H9 (cell line): ENCODE results near the gene ACTL7B. TPM values are rescaled to one million over a fixed set of nuclear protein-coding genes. Genes with fewer than 3 reads are reported as not detected.

Source experiments
- DNase-seq: peaks from one replicate; pipeline ENCODE4 v3.0.0-alpha.2; 2017
- H2AFZ ChIP-seq: one replicate; pipeline ENCODE4 v1.6.1; 2013; ENCODE audit warnings: mild to moderate bottlenecking, low read length, control low read depth, moderate library complexity
- H2AK5ac ChIP-seq: 2 replicates; pipeline ENCODE4 v1.6.1; 2013; ENCODE audit warnings: low read length, control low read depth, mixed read lengths; ENCODE audit not compliant: insufficient read length
- H2BK120ac ChIP-seq: one replicate; pipeline ENCODE4 v1.6.1; 2013; ENCODE audit warnings: low read depth, mild to moderate bottlenecking, low read length, control low read depth, inconsistent platforms; ENCODE audit not compliant: poor library complexity, severe bottlenecking
- H2BK12ac ChIP-seq: 2 replicates; pipeline ENCODE4 v1.6.1; 2013; ENCODE audit warnings: low read length, control low read depth, mixed read lengths, low read depth; ENCODE audit not compliant: insufficient read length
- H2BK15ac ChIP-seq: 2 replicates; pipeline ENCODE4 v1.6.1; 2013; ENCODE audit warnings: low read depth, low read length, control low read depth
- H2BK20ac ChIP-seq: one replicate; pipeline ENCODE4 v1.6.1; 2013; ENCODE audit warnings: low read depth, mild to moderate bottlenecking, low read length, control low read depth, inconsistent platforms; ENCODE audit not compliant: poor library complexity, severe bottlenecking
- H2BK5ac ChIP-seq: 2 replicates; pipeline ENCODE4 v1.6.1; 2013; ENCODE audit warnings: low read length, control low read depth, mixed read lengths; ENCODE audit not compliant: insufficient read length
- H3K14ac ChIP-seq: 2 replicates; pipeline ENCODE4 v1.6.1; 2013; ENCODE audit warnings: low read length, control low read depth; ENCODE audit not compliant: insufficient read depth
- H3K18ac ChIP-seq: 2 replicates; pipeline ENCODE4 v1.6.1; 2013; ENCODE audit warnings: low read depth, mild to moderate bottlenecking, mixed read lengths, low read length, control low read depth; ENCODE audit not compliant: insufficient read length
- H3K23ac ChIP-seq: 2 replicates; pipeline ENCODE4 v1.6.1; 2013; ENCODE audit warnings: low read length, control low read depth, mixed read lengths, low read depth; ENCODE audit not compliant: insufficient read length
- H3K23me2 ChIP-seq: 2 replicates; pipeline ENCODE4 v1.6.1; 2013; ENCODE audit warnings: low read depth, mild to moderate bottlenecking, mixed read lengths, low read length, control low read depth; ENCODE audit not compliant: insufficient read length, poor library complexity, severe bottlenecking
- H3K27ac ChIP-seq: 2 replicates; pipeline ENCODE4 v1.5.1; 2013; ENCODE audit warnings: low read length, control low read depth, mixed read lengths, low read depth; ENCODE audit not compliant: insufficient read length
- H3K27me3 ChIP-seq: 2 replicates; pipeline ENCODE4 v1.6.1; 2013; ENCODE audit warnings: low read length, control low read depth, inconsistent platforms; ENCODE audit not compliant: insufficient read depth
- H3K4ac ChIP-seq: 2 replicates; pipeline ENCODE4 v1.6.1; 2013; ENCODE audit warnings: low read depth, mild to moderate bottlenecking, control low read depth, inconsistent platforms, low read length, moderate library complexity
- H3K4me1 ChIP-seq: 2 replicates; pipeline ENCODE4 v1.6.1; 2013; ENCODE audit warnings: low read length, control low read depth, inconsistent platforms; ENCODE audit not compliant: insufficient read depth
- H3K4me2 ChIP-seq: 2 replicates; pipeline ENCODE4 v1.6.1; 2013; ENCODE audit warnings: low read length, control low read depth, mixed read lengths; ENCODE audit not compliant: insufficient read length, insufficient read depth
- H3K56ac ChIP-seq: 2 replicates; pipeline ENCODE4 v1.6.1; 2013; ENCODE audit warnings: low read depth, mild to moderate bottlenecking, mixed read lengths, low read length, control low read depth; ENCODE audit not compliant: insufficient read length
- H3K79me1 ChIP-seq: 2 replicates; pipeline ENCODE4 v1.6.1; 2013; ENCODE audit warnings: low read depth, mild to moderate bottlenecking, moderate library complexity, low read length, control low read depth, inconsistent platforms; ENCODE audit not compliant: insufficient read depth, poor library complexity, severe bottlenecking
- H3K79me2 ChIP-seq: 2 replicates; pipeline ENCODE4 v1.6.1; 2013; ENCODE audit warnings: low read length, control low read depth, inconsistent platforms; ENCODE audit not compliant: insufficient read depth
- H3K9ac ChIP-seq: 2 replicates; pipeline ENCODE4 v1.6.1; 2013; ENCODE audit warnings: low read length, control low read depth, mixed read lengths; ENCODE audit not compliant: insufficient read length; ENCODE audit errors: extremely low read depth
- H3K9me3 ChIP-seq: one replicate; pipeline ENCODE4 v1.6.1; 2013; ENCODE audit warnings: low read depth, low read length, inconsistent platforms; ENCODE audit not compliant: control insufficient read depth
- H3T11ph ChIP-seq: one replicate; pipeline ENCODE4 v1.6.1; 2013; ENCODE audit warnings: mild to moderate bottlenecking, low read length, control low read depth, inconsistent platforms
- H4K20me1 ChIP-seq: one replicate; pipeline ENCODE4 v1.6.1; 2013; ENCODE audit not compliant: control insufficient read depth, insufficient read length, insufficient read depth
- H4K5ac ChIP-seq: 2 replicates; pipeline ENCODE4 v1.6.1; 2013; ENCODE audit warnings: low read depth, mild to moderate bottlenecking, mixed read lengths, low read length, control low read depth; ENCODE audit not compliant: insufficient read length
- H4K8ac ChIP-seq: replicated peaks from 2 replicates; pipeline ENCODE4 v1.6.1; 2013; ENCODE audit warnings: low read length, control low read depth, mixed read lengths, low read depth; ENCODE audit not compliant: insufficient read length
- H4K91ac ChIP-seq: 2 replicates; pipeline ENCODE4 v1.6.1; 2013; ENCODE audit warnings: low read depth, mild to moderate bottlenecking, moderate library complexity, mixed read lengths, low read length, control low read depth; ENCODE audit not compliant: insufficient read length
- H3K27ac Mint-ChIP-seq, 3 experiments: 2 replicates in 2 of 3; 3 replicates in 1 of 3; pipeline ENCODE4 v1.8.0; 2020 to 2021; ENCODE audit warnings: mixed read lengths in 3 of 3, mild to moderate bottlenecking in 1 of 3, moderate library complexity in 1 of 3
- H3K27me3 Mint-ChIP-seq: 2 replicates; pipeline ENCODE4 v1.8.0; 2021; ENCODE audit warnings: low read depth, mild to moderate bottlenecking, moderate library complexity, mixed read lengths
- H3K36me3 Mint-ChIP-seq, 3 experiments: 2 replicates in 2 of 3; 3 replicates in 1 of 3; pipeline ENCODE4 v1.8.0; 2020 to 2021; ENCODE audit warnings: low read depth in 3 of 3, mixed read lengths in 3 of 3; ENCODE audit not compliant: insufficient read depth in 1 of 3
- H3K4me1 Mint-ChIP-seq, 2 experiments: 2 replicates each; pipeline ENCODE4 v1.8.0; 2020; ENCODE audit warnings: mixed read lengths in 2 of 2
- H3K4me3 Mint-ChIP-seq, 2 experiments: 2 replicates in 1 of 2; 3 replicates in 1 of 2; pipeline ENCODE4 v1.8.0; 2020 to 2021; ENCODE audit warnings: mild to moderate bottlenecking in 2 of 2, mixed read lengths in 2 of 2, moderate library complexity in 1 of 2
- H3K9me3 Mint-ChIP-seq, 2 experiments: 2 replicates in 1 of 2; 3 replicates in 1 of 2; pipeline ENCODE4 v1.8.0; 2020; ENCODE audit warnings: mild to moderate bottlenecking in 2 of 2, mixed read lengths in 2 of 2, moderate library complexity in 1 of 2
- WGBS: extraction: QIAGEN DNeasy Blood & Tissue Kit; methylation state at CpG from one replicate; pipeline ENCODE4 v1.1.7; 2013; ENCODE audit warnings: missing lambda C conversion rate, low lambda C conversion rate, mixed read lengths; ENCODE audit not compliant: insufficient read length; ENCODE audit errors: extremely low coverage; 5-methylcytosine and 5-hydroxymethylcytosine counted together
- total RNA-seq: library from RNA; stranded (reverse); gene quantifications from 2 replicates; pipeline ENCODE4 v1.2.1, GENCODE V29; 2021
- TF ChIP-seq, protein P1 (sequence below): fragments of 200-600 bp; sonication (generic); conservative IDR thresholded peaks from 3 replicates; pipeline ENCODE4 v1.8.0; 2021; ENCODE audit warnings: antibody characterized with exemption, mild to moderate bottlenecking

The ACTL7B gene
- total RNA-seq, 1 experiment from 2014 or later: 0.09 TPM

DNA sequence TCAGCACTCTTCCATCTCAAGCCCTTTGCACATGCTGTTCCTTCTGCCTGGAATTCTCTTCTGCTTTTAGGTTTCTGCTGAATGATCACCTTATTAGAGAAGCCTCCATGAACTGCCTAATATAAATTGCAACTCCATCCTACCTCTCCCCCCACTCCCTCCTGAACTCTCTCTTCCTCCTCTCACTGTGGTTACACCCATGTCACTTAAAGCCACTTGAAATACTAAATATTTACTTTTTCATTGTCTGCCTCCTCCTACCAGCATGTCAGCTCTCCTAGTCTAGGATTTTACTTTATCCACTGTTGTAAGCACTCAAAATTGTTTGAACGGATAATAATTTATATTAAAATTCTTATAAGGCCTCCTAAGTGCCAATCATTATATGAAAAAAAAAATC is 43.8 kb downstream of the ACTL7B start:
- DNase-seq: no peak
- Histone ChIP-seq H3K27me3 (no peaks in the 10 kb centered on the region), H3K27ac (no peak overlapping the region), H4K91ac (no peak overlapping the region), H3K4ac (no peak overlapping the region), H3K79me1 (no peaks in the 10 kb centered on the region), H3K23ac (no peak overlapping the region), H3K4me1 (peaks cover 3% of the 10 kb centered on the region; the same call in 1 of the 2 replicates), H3K4me2 (no peak overlapping the region), H4K5ac (no peak overlapping the region), H2BK5ac (no peak overlapping the region), H3K23me2 (no peaks in the 10 kb centered on the region), H2BK15ac (no peak overlapping the region), H4K8ac (no peak overlapping the region), H3K79me2 (no peaks in the 10 kb centered on the region), H2BK20ac (no peak overlapping the region), H3K18ac (no peak overlapping the region), H3K56ac (no peak overlapping the region), H3T11ph (no peak overlapping the region), H2AFZ (no peak overlapping the region), H3K14ac (no peak overlapping the region), H3K9me3 (no peaks in the 10 kb centered on the region), H4K20me1 (no peaks in the 10 kb centered on the region), H2BK120ac (no peak overlapping the region), H2AK5ac (no peak overlapping the region), H3K9ac (no peak overlapping the region), H2BK12ac (no peak overlapping the region)
- H3K4me3 Mint-ChIP-seq: no peak overlapping the region
- H3K27ac Mint-ChIP-seq: no peak overlapping the region; a peak in 1 of 7 replicates
- H3K9me3 Mint-ChIP-seq: no peaks in the 10 kb centered on the region; a peak in 1 of 5 replicates
- H3K36me3 Mint-ChIP-seq: no peaks in the 10 kb centered on the region
- H3K27me3 Mint-ChIP-seq: no peaks in the 10 kb centered on the region
- TF ChIP-seq, protein P1, sequence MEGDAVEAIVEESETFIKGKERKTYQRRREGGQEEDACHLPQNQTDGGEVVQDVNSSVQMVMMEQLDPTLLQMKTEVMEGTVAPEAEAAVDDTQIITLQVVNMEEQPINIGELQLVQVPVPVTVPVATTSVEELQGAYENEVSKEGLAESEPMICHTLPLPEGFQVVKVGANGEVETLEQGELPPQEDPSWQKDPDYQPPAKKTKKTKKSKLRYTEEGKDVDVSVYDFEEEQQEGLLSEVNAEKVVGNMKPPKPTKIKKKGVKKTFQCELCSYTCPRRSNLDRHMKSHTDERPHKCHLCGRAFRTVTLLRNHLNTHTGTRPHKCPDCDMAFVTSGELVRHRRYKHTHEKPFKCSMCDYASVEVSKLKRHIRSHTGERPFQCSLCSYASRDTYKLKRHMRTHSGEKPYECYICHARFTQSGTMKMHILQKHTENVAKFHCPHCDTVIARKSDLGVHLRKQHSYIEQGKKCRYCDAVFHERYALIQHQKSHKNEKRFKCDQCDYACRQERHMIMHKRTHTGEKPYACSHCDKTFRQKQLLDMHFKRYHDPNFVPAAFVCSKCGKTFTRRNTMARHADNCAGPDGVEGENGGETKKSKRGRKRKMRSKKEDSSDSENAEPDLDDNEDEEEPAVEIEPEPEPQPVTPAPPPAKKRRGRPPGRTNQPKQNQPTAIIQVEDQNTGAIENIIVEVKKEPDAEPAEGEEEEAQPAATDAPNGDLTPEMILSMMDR: no peak
- H3K4me1 Mint-ChIP-seq: peaks cover 13 to 29% of the 10 kb centered on the region in 2 experiments
- no CpG with 5 or more reads among the region's 1 CpG for WGBS
